ENCODE data around the gene SPSB1.

SPSB1 gene

DNA sequence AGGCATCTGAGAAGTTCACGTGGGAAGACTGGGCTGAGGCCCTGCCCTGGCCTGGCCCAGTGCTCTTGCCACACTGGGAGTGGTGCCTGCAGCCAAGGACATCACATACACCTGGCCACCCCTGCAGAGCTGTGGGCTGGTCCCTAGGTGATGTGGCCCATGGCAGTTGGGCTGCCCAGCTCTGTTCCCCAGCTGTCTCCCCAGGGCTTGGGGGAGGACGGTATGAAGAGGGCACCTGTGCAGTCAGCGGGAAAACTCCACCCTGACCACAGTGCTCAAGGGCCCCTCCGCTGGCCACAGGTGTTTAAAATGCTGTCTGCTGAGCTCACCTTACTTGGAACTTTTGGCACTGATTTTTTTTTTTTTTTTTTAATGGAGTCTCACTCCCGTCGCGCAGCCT lies 126.2 kb downstream of the SPSB1 start:
- no peak for DNase-seq (ENCODE audit: low read depth in 2 of 2)

Measured in stimulated activated CD4-positive, alpha-beta T cell treated with anti-CD3 and anti-CD28 coated beads, Interleukin-1b, Interleukin-23, amount 100 ng/mL, for 4 hours (primary cell).